MV-4-11 (cell line): ENCODE results near the gene HDAC4.
A peak's percentile ranks its signal among the peaks of the same experiment; 100 is the strongest.

Experiments used
- DNase-seq: peaks from one replicate; lab custom pipeline; 2025; lab: John Stamatoyannopoulos, UW

HDAC4 gene

GRCh38 chr2:239383036-239383758 is 17.6 kb downstream of the HDAC4 start:
- peak; percentile 19 for DNase-seq

- no peak for DNase-seq
Measured at GRCh38 chr2:239382384-239382880, 18.4 kb downstream of the HDAC4 start.

DNA sequence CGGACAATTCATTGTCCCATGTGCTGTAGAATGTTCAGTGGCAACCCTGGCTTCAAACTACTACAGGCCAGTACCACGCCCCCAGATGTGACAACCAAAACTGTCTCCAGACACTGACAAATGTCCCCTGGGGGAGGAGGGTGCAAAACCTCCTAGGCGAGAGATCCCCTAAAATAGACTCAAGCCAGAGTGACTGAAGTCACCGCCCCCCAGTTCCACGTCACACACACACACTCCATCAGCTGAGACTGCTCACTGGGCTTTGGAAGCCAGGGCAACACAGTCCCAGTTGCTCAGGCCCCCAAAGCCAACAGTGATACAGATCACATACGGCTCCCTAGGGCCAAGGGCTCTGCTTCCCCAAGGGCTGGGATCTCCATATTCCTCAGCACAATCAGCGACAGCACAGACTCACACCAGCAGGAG is 19.1 kb downstream of the HDAC4 start:
- peak; percentile 31 for DNase-seq

- peak; percentile 31 for DNase-seq
Measured at GRCh38 chr2:239380831-239381708, 19.8 kb downstream of the HDAC4 start.

GRCh38 chr2:239379641-239380170 is 21.1 kb downstream of the HDAC4 start:
- no peak for DNase-seq

GRCh38 chr2:239378918-239379640 is 21.7 kb downstream of the HDAC4 start:
- DNase-seq = no peak

GRCh38 chr2:239378021-239378917 is 22.6 kb downstream of the HDAC4 start:
- no peak for DNase-seq

GRCh38 chr2:239377591-239377990 is 23.2 kb downstream of the HDAC4 start:
- no peak for DNase-seq

- no peak for DNase-seq
Measured at GRCh38 chr2:239376942-239377531, 23.8 kb downstream of the HDAC4 start.

GRCh38 chr2:239376351-239376750 is 24.5 kb downstream of the HDAC4 start:
- DNase-seq = no peak

GRCh38 chr2:239375278-239376061 is 25.4 kb downstream of the HDAC4 start:
- DNase-seq = no peak

- no peak for DNase-seq
Measured at GRCh38 chr2:239374896-239375277, 25.9 kb downstream of the HDAC4 start.

DNA sequence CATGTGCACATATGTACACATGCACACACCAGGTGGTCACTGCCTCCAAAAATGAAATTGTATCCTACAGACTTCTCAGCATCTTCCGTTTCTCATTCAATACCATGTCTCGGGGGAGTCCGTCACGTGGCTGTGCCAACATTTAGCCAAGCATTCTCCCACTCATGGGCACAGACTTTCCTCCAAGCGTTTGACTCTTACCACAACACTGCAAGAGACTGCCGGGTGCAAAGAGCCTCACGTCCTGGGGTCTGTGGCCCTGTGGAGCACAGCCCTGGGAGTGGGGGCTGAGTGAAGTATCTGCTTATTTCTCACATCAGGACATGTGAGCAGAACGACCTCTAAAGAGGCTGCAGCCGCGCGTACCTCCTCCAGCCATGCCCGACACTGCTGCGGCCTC is 28.0 kb downstream of the HDAC4 start:
- no peak for DNase-seq

GRCh38 chr2:239371726-239372686 is 28.8 kb downstream of the HDAC4 start:
- DNase-seq = no peak

GRCh38 chr2:239370876-239371725 is 29.7 kb downstream of the HDAC4 start:
- no peak for DNase-seq

DNA sequence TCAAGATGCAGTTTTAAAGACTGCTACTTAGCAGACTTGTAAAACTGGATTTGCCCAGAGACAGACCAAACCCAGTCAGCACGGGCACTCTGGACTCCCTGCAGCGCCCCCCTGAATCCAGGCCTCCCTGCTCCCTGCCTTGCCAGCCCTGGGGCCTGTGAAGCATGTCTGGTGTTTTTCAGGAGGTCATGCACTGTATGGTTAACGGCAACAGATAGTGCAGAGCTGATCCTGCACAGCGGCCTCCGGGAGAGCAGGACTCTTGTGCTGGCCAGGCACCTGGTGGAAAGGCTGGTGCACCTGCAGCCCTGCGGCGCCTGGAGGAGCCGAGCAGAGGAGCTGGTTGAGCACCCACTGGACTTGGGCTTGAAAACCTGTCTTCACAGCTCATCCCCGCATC is 30.4 kb downstream of the HDAC4 start:
- DNase-seq = no peak

DNA sequence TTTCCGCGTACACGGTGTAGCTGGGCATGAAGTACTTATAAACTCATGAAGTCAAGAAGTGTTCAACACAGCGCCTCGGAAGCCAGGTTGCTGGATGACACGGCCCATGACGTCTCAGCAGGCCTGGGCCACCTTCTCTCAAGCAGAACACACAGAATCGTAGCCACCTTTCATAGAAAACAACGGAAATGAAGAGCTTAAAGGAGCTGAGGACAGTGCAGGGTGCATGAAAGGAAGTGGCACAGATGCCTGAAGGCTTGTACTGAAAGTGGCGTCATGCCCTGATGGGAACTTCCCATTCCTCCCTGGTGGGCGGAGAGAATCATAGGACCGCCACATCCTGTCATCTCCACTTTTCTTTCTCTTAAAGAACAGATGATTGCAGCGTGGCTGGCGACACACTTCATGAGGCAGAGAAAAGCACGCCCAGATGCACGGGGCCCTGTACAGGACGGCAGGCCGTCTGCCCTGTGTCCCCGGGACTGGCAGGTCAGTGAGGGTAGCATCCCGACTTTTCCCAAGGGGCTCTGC is 31.1 kb downstream of the HDAC4 start:
- peak; percentile 91 for DNase-seq
